ENCODE data around the gene GNG3.
"Not testable (repeated sequence)": the region's sequence is repeated elsewhere in the genome, so short reads cannot be mapped to it uniquely, and the experiment has no call there.

GNG3 gene

DNA sequence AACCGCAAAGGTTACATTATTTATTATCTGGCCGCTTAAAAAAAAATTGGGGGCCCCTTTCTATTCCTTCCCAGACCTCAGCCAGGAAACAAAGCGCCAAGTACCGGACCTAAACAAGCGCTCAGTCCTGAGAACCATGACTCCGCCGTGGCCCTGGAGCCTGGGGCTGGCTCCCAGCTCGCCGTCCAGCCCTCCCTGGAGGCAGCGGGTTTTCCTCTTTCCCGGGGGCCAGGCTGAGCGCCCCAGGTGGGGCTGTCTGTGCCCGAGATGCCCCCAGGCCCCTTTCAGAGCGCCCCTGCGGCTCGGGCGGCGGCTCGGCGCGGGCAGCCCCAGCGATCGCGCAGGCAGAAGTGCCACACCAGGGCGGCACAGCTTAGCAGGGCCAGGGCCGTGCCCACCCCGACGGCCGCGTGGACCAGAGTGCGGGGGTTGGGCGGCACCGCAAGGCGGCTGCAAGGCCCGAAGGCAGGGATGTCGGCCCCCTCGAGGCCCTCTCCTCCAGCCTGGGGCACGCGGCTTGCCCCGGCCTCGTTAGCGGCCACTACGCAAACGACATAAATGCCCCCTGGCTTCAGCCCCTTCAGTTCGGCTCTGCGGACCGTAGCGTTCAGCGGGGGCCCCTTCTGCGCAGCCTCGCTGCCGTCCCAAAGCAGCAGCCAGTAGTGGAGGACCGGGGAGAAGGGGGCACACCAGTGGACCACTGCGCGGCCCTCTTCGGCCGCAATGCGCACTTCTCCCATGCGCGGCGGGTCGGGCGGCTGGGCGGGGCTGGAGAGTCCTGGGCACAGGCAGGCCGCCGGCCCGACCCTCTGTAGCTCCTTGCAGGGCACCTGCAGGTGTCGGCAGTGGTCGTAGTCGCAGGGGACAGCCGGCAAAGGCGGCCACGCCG, 19.7 kb upstream of the GNG3 start:
- DNase-seq (ENCODE audit: low spot score), result no peak

DNA sequence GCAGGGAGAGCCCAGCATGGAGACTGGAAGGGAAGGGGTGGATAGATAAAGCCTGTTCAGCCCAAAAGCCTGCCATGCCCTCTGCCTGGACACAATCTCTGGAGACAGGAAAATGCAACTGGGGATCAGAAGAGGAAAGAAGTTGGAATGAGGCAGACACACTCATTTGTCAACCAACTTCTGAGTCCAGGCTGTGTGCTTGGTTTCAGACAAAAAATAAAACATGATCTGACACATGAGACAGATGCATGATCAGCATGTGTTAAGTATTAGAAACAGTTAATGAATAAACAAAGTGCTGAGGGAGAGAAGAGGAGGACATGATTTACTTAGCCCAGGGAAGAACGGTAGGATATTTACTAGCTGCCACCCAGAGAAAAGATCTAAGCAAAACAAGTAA, 19.0 kb upstream of the GNG3 start:
- no peak for DNase-seq (ENCODE audit: low spot score)

DNA sequence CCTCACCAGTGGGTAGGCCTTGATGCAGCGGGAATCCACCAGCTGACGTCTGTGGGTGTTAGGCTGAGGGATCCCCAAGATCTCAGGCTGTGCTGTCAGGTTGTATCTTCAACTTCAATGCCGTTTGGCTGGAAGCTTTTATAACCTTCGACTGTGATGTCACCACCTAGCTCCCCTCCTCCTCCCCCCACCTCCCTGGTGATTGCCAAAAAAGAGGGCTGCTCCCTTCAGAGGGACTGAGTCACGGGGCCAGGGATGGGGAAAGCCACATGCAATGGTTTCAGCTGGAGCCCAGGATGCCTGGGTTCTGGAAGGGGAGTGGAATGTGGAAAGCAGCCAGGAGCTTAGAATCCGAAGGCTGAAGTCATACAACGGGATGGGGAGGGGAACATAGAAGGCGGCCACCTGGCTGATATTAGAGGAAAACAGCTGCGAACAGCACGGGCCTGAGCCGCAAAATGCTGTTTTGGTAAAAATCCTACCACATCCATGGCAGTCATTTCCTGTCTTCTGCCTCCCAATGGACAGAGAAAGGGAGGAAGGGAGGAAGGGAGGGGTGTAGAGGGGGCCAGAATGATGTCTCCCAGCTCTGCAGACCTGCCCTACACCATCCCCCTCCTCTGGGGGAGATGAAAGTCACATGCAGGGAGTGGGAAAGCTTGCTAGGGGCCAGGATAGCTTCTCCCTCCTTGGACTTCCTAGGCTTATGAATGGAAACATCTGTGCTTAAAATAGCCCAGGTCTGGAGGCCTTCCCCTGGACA, 17.9 kb upstream of the GNG3 start, which contains the start of gene LRRN4CL:
Gene LRRN4CL (minus strand): TSS at position 110 of the 763 bp plus-strand sequence. CDS start 1,022 bp downstream, outside the sequence.
- no peak for DNase-seq (ENCODE audit: low spot score)

DNA sequence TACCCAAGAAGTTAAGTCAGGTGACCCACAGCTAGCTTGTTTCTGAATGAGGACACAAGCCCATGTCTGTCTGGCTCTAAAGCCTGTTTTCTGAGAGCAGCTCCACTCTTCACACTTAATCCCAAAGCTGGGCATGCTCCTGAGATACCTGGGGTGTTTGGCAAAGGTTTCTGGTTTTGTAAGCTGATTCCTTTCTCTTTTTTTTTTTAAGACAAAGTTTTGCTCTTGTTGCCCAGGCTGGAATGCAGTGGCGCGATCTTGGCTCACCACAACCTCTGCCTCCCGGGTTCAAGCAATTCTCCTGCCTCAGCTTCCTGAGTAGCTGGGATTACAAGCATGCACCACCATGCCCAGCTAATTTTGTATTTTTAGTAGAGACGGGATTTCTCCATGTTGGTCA, 13.9 kb upstream of the GNG3 start:
- not testable (repeated sequence) for DNase-seq (ENCODE audit: low spot score)

DNA sequence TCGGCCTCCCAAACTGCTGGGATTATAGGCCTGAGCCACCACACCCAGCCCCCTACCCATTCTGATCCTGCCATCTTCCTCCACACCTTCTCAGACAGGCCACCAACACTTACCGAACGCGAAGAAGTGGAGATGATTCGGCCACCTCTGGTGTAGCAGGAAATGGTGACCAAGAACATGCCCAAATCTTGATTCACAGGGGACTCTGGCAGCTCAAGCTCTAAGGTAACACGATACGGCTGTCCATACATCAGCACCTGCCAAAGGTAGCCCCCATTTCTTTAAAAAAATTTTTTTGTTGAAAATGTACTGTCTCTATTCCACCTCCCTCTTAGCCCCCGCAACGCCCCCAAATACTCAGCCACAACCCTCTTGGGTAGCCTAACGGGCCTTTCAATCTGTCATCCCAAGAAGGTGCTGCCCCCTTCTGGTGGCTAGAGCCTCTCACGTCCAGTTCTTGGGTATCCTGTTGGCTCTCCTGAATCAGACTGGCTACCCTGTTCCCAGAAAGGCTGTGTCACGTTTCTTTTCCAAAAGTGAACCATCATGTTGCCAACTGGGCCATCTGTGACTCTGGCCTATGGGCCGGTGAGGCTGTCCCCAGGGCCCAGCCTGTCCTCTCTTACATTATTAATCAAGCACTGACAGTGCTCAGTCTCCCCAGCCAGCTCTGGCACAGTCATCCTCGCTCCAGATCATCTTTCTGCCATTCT, 12.9 kb upstream of the GNG3 start:
- peak; percentile 73 for DNase-seq (ENCODE audit: low spot score)

DNA sequence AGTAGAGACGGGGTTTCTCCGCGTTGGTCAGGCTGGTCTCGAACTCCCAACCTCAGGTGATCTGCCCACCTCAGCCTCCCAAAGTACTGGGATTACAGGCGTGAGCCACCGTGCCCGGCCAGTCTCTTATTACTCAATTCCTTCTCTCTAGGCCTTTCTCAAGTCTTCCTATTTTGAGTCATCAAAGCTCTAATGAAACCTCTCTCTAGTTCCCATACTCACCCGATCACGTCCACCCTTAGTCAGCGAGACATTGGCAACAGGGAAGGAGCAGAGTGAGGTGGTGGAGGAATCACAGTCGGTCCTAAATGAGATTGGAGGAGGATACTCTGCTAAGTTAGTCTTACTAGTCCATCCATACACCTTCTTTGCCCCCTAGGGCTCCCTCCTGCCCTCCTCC, 5.2 kb upstream of the GNG3 start:
- DNase-seq (ENCODE audit: low spot score), result no peak

DNA sequence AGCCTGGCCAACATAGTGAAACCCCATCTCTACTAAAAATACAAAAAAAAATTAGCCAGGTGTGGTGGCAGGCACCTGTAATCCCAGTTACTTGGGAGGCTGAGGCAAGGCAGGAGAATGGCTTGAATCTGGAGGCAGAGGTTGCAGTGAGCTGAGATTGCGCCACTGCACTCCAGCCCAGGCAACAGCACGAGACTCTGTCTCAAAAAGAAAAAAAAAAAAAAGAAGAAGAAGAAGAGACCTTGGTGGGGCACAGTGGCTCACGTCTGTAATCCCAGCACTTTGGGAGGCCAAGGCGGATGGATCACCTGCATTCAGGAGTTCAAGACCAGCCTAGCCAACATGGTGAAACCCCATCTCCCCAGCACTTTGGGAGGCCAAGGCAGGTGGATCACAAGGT, 3.6 kb upstream of the GNG3 start:
- DNase-seq (ENCODE audit: low spot score), result not testable (repeated sequence)

DNA sequence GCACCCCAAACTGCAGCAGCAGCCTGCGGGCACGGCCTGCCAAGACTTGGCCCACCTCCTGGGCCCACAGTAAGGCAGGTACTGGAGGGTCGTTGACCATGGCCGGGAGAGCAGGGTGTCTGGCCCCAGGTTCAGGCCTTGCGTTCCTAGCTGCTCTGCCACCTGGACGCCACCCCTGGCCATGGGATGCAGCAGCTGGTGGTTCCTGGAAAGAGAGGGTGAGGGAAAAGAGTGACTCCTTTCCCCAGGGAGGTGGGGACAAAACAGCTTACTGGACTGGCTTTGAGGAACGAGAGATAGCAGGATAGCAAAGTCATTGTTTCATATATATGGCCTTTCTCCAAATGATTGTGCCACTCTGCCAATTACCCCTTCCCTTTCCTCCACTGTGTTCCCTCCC, 2.1 kb upstream of the GNG3 start:
- no peak for DNase-seq (ENCODE audit: low spot score)

DNA sequence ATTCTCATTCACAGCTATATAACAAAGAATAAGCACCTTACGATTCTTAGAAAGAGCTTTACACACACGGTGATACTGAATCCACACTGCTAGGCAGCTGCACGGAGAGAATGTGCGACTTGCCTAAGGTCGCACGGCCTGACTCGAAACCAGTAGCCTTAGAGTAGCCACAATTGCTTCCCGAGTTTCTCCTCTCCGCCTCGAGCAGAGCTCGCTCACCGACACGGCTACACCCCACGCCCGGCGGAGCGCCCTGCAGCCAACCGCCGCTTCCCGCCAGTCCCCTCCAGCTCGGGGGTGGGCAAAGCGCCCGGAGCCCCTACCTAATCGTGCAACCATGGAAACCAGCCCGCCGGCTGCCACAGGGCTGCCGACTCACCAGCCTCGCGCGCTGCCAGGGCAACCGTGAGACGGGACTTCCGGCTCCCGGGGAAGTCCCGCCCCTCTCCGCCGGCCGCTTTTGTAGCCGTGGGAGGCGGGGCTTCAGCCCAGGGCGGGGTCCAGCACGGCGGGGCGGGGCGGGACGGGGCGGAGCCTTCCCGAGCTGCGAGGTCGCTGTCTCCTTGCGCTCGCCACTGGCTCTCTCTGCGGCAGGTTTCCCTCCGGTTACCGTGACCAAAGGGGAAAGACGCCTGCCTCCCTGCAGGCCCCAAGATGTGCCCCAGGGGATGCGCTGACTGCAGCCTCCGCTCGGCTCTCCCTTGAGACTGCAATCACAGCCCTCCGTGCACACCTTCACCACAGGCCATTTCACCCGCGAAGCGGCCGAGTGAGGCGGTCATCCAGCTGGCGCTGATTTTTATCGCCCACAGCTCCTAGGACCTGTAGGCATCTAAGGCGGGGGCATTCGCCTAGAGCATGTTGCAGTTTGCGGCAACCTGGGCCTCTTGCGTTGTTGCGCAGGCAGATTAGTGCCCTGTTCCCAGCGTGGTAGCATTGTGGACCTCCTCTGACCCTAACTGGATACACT, 1.3 kb upstream of the GNG3 start:
- DNase-seq (ENCODE audit: low spot score), result peak; percentile 95

DNA sequence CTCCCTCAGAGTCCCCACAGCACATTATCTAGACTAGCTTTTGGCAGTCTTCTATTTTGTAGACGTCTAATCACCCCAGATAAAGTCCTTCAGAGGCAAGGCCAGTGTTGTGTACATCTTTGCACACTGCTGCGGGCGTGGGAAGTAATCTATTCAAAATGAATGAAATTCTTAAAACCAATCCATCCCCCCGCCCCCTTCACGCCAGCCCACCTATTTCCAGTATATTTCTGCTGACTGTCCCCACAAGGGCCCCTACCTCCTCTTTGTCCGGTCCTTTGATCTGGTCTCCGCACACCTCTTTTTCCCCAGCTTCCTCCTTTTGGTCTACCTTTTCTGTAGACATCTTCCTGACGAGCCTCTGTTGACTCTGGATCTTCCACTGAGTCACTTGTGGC, 627 bp upstream of the GNG3 start:
- no peak for DNase-seq (ENCODE audit: low spot score)

DNA sequence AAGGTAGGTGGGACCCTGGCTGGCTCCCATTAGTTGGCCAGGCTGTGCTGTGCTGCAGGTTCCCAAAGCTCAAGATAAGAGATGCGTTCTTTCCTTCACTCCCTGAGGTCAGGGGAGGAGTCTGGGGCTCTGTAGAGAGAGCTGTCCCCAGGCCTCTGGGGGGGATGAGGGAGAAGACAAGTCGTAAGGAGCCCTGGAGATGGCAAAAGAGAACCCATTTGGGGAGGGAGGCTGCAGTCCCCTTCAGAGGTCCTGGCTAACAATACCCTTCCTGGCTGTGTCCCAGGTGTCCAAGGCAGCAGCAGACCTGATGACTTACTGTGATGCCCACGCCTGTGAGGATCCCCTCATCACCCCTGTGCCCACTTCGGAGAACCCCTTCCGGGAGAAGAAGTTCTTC, 916 bp downstream of the GNG3 start:
- DNase-seq (ENCODE audit: low spot score), result no peak

DNA sequence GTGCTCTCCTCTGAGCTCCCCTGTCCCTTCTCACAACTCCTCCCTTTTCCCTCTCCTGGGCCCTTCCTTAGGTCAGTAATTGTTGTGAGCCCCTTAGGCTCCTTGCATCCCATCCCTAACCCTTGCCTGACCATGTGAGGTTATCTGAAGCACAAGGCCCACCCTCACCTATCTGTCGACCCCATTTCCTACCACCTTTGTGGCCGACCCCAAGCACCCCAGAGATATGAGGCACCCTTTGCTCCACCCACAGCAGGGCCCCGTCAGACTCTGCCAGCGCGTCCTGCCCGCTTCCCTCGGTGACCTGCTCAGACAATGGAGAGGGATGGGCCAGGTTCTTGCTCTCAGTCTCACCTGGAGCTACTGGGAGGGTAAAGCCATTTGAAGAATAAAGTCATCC, 1.3 kb downstream of the GNG3 start:
- no peak for DNase-seq (ENCODE audit: low spot score)

DNA sequence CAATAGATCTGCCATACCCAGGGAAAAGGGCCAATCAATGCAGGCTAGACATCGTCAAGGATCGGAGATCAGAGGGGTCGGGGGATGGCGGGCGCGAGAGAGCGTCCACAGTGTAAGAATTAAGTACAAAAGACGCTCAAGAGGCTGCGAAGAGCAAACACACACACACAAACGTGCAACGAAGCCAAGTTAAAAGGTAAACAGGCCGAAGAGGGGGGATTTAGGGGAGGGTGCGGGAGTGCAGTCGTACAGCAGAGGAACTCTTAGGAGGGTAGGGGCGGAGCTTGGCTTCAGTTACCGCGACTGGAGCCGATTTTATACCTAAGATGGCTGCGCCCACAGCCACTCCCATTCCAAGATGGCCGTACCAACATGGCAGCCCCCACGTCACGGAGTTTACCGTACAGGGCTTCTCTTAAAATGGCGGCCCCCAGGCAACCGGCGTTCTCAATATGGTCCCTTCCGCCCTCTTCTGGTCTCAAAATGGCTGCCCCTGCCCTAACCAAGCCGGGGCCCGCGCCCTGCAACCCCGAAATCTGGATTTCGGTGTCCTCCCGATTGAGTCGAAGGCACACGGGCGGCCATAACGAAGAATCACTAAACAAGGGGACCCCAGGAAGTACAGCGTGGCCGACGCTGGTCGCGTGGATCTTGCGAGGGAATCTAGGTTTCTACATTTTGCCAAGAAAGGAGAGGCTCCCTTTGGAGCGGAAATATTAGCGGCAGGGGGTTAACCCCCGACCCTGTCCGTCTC, 1.9 kb downstream of the GNG3 start:
- peak; percentile 93 for DNase-seq (ENCODE audit: low spot score)

DNA sequence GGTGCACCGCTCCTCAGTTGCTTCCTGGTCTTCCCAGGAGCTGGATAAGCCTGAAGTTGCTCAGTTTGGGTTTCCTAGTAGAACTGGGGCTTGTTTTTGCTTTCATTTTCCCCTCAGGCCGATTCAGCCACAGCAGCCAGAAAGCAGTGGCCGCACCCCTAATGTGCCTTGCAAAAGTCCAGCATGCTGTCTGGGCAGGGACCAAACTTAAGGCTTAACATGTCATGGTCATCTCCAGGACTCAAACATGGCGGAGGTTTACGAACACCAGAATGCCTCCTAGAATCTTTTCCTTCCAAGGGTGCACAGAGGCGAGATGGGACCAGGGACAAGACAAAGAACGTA, 2.5 kb downstream of the GNG3 start:
- DNase-seq (ENCODE audit: low spot score), result no peak

DNA sequence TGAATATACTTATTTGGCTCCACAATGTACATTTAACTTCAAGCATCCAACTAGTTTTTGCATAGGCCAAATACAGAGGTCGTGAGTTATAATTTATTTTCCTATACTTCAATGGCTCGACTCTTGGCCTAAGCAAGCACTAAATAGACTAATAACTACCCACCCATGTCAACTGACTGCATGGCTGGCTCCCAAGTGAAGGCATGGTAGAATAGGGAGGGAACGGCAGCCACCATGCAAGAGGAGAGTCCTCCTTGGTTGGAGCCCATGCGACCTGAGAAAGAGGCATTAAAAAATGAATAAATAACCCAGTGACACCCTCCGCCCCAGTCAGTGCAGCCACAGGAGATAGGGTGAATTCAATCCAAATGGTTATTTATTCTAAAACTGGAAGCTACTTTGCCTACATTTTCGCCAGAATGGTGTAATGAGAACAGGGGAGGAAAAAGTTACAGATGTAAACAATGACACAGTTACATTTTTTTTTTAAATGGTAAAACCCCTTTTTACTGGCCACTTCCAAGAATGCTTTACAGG, 4.9 kb downstream of the GNG3 start:
- DNase-seq (ENCODE audit: low spot score), result no peak

DNA sequence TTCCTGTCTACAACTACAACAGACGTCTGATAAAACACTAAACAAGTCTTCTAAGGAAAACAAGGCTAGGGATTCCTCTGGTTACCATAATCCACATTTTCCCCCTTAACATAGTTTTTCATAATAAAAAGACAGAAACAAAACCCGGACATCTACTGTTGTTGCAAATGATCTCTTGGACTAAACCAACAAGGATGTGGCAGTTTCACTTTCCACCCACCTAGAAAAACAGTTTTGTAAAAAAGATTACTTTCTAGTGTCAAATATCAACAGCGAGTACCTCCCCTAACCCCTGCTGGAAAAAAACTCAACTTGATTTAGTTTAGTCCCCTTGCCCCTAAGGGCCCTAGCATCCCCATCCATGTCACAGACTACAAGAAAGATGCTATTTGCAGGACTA, 5.4 kb downstream of the GNG3 start:
- no peak for DNase-seq (ENCODE audit: low spot score)

DNA sequence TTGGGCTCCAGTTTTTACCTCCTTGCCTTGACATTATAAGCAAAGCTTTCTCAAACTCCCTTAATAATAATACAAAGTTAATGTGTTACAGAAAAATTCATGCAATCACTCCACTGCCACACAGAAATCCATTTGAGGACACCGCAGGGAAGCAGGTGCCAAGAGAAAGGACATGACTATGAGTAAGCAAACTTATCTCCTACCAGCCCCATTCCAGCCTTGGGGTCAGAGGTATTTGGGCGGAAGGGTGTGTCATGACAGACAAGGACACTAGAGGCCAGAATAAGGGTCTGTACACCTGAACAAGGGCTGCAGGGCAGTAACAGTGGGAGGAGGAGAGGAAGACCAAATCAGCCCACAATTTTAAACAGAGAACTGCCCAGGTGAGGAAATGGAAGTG, 5.9 kb downstream of the GNG3 start:
- no peak for DNase-seq (ENCODE audit: low spot score)

DNA sequence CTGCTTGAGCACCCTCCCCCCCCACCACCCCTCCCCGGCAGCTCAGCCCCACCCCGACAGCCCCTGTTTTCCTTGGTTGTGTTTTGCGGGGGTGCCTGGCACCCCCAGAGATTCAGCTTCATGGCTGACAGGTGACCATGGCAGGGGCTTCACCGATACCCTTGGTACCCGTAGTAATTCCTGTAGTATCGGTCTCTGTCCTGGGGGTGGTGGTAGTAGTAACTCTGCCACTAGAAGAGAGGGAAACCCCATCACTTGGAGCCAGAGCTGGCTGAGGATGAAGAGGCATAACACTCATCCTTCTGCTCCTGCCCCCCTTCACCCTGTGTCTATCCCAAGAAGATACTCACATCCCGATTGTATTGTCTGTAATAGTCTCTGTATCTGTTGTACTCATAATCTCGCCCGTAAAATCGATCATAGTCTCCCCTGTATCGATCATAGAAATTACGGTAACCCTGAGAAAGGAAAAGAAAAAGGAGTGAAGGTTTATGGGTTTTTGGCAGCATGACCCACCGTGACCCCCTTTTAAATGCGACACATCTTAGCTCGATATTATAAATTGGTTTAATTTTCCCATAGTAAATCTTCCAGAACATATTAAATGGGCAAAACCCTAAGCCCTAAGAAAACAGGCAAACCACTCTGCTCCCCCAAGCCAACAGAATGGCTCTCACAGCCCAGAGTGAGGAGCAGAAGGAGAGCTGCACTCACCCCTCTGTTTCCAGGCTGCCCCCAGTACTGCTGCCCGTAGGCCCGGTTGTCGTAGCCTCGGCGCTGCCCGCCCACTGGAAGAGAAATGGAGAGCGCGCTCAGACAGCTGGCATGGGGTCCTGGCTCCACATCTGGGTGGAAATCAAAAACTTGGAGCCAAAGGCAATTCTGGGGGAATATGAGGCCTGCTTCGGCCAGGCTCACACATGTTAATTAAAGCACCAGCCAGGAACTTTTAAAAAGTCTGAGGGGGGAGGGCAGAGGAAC, 8.0 kb downstream of the GNG3 start:
- no peak for DNase-seq (ENCODE audit: low spot score)

DNA sequence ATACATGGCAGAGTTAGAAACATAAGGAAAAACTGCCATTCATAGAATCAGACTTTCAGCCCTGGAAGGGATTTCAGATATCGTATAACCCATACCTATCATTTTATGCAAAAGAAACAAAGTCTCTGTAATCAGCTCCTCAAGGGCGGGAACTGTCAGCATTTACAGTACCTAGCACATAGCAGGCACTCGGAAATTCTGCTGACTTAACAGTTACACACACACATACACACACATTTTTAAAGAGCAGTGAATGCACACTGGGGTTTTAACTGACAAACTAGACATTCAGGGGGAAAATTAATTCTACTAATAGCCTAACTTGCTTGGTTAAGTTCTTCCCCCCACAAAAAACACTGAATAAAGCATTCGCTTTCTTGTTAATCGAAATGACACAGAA, 8.7 kb downstream of the GNG3 start:
- no peak for DNase-seq (ENCODE audit: low spot score)

Measured in germinal center (tissue), 1 donor.